NCI-H748 treated with DMSO at 0.1 percent for 48 hours (cell line): ENCODE results near the gene TMEM131.
"Not testable (repeated sequence)": the region's sequence is repeated elsewhere in the genome, so short reads cannot be mapped to it uniquely, and the experiment has no call there.

Source experiments
- DNase-seq: peaks from one replicate; lab custom pipeline; 2025; lab: John Stamatoyannopoulos, UW

Gene TMEM131

GRCh38 chr2:97863829-97864228 is 131.9 kb downstream of the TMEM131 start:
- DNase-seq: no peak

DNA sequence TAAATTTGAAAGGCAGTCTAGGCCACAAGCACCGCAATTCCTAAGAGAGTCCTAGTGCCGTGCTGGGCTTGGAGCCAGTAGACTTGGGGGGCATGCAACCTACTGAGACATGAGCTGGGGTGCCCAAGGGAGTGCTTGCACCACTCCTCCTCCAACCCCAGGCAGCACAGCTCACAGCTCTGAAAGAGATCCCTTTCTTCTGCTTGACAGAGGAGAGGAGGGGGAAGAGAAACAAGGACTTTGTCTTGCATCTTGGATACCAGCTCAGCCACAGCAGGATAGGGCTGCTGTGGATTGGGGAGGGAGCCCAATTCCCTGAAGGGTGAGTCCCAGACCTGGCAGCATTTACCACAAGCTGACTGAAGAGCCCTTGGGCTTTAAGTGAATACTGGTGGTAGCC is 134.6 kb downstream of the TMEM131 start:
- no peak for DNase-seq

DNA sequence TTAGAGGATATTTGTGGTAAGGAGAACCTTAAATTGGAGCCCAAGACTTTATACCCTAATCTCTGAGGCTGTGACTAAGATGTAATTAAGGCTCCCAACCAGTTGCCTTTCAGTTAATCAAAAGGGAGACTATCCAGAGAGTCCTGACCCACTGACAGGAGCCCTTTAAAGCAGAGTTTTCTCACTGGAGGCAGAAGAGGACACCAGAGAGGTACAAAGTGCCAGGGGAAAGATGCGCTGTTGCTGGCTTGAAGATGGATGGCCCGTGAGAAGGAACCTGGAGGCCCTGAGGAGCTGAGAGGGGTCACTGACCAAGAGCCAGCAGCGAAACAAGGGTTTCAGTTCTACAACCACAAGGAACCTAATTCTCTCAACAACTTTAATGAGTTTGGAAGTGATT is 137.3 kb downstream of the TMEM131 start:
- no peak for DNase-seq

- DNase-seq: peak; percentile 14
Measured at GRCh38 chr2:97857553-97857952, 138.2 kb downstream of the TMEM131 start.

DNA sequence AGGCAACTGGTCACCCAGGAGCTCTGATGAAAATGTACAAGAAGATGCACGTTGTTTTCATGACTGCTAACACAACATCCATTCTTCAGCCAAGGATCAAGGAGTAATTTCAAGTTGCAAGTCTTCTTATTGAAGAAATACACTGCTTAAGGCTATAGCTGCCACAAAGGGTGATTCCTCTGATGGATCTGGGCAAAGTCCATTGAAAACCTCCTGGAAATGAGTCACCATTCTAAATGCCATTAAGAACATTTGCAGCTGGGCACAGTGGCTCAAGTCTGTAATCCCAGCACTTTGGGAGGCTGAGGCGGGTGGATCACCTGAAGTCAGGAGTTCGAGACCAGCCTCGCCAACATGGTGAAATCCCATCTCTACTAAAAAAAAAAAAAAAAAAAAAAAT is 142.7 kb downstream of the TMEM131 start:
- not testable (repeated sequence) for DNase-seq

- DNase-seq: no peak
Measured at GRCh38 chr2:97851172-97851571, 144.6 kb downstream of the TMEM131 start.

DNA sequence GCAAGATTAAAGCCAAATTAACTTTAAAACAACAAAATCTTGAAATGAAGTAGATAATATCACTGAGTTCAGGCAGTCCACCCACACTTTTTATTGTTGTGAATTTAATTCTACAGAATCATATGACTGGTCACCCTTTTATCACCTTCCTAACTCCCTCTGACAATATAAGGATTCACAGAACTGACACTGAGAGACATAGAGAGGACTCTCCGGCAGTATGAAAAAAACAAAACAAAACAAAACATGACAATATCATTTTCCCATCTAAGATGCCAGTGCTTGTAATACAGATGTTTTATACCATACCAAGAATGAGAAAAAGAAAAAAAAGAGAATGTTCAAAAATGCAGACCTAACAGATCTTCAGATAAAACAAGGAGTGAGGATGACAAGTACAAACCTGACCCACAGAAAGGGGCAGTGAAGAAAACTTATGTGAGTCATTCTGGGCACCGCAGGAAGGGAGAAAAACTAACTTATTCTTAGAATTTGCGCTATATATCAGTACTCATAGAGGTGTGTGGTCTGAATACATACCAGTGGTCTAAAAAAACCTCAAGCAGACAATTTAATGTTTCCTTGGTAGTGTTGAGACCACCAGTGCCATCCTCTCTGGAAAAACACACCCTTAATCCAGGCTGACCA is 145.7 kb downstream of the TMEM131 start:
- no peak for DNase-seq

DNA sequence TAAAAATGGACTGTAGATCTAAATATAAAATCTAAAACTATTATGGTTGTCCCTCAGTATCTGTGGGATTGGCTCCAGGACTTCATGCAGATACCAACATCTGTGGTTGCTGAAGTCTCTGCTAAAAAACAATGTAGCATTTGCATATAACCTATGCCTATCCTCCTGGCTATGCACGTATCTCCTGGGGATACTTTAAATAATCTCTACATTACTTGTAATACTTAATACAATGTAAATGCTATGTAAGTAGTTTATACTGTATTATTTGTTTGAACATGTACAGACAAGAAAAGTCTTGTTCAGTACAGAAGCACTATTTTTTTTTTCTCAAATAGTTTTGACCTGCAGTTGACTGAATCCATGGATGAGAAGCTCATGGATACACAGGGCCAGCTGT is 147.4 kb downstream of the TMEM131 start:
- no peak for DNase-seq

GRCh38 chr2:97846716-97847115 is 149.0 kb downstream of the TMEM131 start:
- not testable (repeated sequence) for DNase-seq

DNA sequence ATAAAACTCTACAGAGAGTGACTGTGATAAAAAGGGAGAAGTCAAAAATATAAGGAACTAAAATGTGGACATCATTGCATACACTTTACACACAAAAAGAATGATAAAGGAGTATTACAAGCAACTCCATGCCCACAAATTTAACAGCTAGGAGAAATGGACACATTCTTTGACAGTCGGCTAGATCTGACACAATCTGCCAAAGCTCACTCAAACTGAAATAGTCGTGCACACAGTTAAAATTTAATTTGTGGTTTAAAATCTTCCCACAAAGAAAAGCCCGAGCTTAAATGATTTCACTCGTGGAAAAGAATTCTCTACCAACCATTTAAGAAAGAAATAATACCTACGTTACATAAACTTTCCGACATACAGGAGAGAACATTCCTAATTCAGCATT is 149.9 kb downstream of the TMEM131 start:
- no peak for DNase-seq

DNA sequence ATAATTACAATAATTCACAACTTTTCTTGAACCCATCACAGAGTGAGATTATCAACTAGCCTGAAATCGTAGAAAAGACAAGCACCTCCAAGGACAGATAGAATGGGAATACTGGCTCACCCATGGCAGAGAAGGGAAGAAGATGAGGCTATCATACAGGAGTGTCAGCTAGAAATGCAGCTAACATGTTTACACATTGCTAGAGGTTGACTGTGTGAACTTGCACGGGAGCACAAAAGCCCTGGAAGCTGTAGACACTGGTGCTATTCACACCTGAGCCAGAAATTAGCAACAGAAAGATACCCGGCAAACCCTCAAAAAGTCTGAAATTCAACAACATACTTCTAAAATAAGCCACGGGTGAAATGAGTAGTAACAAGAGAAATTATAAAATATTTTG is 150.6 kb downstream of the TMEM131 start:
- DNase-seq: no peak

- no peak for DNase-seq
Measured at GRCh38 chr2:97844311-97844859, 151.4 kb downstream of the TMEM131 start.

DNA sequence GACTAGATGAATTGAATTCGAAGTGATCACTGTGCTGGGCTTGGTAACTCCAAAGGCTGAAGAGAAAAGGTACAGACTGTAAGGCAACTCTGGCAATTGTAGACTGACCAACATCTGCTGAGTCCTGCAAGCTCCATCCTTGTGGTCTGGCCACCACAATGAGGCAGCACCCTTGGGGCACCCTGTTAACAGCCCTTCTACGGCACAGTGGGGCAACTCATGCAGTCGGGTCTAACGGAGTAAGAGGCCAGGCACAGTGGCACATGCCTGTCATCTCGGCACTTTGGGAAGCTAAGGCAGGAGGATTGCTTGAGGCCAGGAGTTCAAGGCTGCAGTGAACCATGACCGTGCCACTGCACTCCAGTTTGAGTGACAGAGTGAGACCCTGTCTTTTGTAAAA is 155.6 kb downstream of the TMEM131 start:
- no peak for DNase-seq

DNA sequence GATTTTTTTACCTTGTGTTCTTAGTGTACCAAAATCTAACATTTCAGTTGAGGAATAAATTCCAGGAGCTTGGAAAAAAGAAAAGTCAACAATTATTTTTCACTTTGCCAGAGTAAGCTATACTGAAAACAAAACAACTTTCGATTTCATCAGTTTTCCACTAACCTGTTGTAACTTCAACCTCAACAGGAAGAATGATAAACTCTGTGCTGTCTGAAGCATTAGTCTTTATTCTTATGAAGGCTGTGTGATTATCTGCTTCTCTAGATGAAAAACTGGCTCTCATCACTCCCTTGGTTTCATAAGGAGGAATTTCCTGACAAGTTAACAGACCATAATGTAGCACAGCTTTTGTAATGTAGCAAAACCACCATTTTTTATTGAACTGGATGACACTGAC is 161.1 kb downstream of the TMEM131 start:
- DNase-seq: no peak

DNA sequence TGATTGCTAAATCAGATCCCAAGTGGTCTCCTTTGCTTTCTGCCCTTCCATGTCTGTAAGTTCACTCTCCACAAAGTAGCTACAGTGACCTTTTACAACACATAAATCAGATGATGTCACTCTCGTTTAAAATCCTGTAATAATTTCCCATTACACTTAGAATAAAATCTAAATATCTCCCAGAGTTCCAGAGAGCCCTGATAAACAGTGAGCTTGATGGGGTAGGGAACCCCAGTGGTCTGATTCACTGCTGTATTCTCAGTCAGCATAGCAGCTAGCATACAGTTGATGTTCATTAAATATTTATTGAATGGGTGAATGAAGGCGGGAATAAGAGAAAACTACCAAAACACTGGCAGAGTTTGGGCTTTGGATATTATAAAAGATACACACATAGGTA is 164.6 kb downstream of the TMEM131 start:
- no peak for DNase-seq

- DNase-seq: not testable (repeated sequence)
Measured at GRCh38 chr2:97829255-97829654, 166.5 kb downstream of the TMEM131 start.

DNA sequence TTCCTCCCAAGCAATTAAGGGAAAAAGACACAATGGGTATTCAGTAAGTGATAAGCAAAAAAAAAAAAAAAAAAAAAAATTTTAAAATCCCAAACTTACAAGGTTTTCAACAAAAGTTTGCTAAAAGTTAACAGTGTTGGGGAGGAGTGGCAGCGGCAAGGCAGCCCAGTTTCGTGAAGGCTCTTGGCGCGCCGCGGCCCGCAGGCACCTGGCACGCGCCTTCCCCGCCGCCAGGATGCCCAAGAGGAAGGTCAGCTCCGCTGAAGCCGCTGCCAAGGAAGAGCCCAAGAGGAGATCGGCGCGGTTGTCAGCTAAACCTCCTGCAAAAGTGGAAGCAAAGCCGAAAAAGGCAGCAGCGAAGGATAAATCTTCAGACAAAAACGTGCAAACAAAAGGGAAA is 168.7 kb downstream of the TMEM131 start:
- not testable (repeated sequence) for DNase-seq

DNA sequence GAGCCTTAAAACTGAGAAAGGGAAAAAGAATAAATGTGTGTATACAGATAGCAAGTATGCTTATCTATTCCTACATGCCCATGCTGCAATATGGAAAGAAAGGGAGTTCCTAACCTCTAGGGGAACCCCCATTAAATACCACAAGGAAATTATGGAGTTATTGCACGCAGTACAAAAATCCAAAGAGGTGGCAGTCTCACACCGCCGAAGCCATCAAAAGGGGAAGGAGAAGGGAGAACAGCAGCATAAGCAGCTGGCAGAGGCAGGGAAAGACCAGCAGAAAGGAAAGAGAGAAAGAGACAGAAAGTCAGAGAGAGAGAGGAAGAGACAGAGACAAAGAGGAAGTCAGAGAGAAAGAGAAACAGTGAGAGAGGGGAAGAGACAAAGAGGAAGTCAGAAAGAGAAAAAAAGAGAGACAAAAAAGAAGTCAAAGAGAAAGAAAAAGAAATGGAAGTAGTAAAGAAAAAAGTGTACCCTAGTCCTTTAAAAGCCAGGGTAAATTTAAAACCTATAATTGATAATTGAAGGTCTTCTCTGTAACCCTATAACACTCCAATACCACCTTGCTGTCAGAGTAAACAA is 169.4 kb downstream of the TMEM131 start:
- DNase-seq: not testable (repeated sequence)

DNA sequence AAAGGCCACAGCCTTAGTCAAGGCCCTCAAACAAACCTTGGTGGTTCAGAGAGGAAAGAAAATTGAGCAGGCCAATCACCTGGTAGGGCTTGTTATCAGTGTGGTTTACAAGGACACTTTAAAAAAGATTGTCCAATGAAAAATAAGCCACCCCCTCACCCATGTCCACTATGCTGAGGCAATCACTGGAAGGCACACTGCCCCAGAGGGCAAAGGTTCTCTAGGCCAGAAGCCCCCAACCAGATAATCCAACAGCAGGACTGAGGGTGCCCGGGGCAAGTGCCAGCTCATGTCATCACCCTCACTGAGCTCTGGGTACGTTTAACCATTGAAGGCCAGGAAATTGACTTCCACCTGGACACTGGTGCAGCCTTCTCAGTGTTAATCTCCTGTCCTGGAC is 171.7 kb downstream of the TMEM131 start:
- not testable (repeated sequence) for DNase-seq

GRCh38 chr2:97821862-97822261 is 173.9 kb downstream of the TMEM131 start:
- DNase-seq: not testable (repeated sequence)

GRCh38 chr2:97819754-97820153 is 176.0 kb downstream of the TMEM131 start:
- no peak for DNase-seq

- no peak for DNase-seq
Measured at GRCh38 chr2:97816411-97816810, 179.3 kb downstream of the TMEM131 start.

DNA sequence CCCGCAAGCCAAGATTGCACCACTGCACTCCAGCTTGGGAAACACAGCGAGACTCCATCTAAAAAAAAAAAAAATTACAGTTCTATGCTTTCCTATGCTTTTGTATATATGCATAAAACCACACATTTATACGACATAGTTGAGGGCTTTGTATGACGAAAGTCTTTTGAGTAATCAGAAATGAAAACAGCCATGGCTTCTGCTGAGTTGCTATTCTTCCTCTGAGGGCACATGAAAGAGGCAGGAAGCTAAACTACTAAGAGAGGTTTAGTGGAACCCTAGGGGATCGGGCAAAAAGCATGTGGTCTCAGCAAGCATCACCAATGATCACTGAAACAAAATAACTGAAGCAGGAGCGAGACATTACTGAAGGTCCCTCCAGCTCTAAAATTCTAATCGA is 182.8 kb downstream of the TMEM131 start:
- no peak for DNase-seq

GRCh38 chr2:97808816-97809215 is 186.9 kb downstream of the TMEM131 start:
- no peak for DNase-seq
